ENCODE measurements around the gene LACTB. TPM values are rescaled to one million over a fixed set of nuclear protein-coding genes. Genes with fewer than 3 reads are reported as not detected.

The LACTB gene
- total RNA-seq, 1 donor from 2014 or later = 10.9 TPM

GRCh38 chr15:63110428-63111026 is 11.1 kb upstream of the LACTB start:
- Mint-ChIP-seq H3K9me3 (peaks cover 5% of the 10 kb centered on the region), H3K4me3 (no peak overlapping the region), H3K27ac (no peak overlapping the region), H3K36me3 (no peaks in the 10 kb centered on the region), H3K4me1 (ENCODE audit: unreplicated experiment) (peaks cover 17% of the 10 kb centered on the region), H3K27me3 (peaks cover 5% of the 10 kb centered on the region)
- TF ChIP-seq, protein P1, sequence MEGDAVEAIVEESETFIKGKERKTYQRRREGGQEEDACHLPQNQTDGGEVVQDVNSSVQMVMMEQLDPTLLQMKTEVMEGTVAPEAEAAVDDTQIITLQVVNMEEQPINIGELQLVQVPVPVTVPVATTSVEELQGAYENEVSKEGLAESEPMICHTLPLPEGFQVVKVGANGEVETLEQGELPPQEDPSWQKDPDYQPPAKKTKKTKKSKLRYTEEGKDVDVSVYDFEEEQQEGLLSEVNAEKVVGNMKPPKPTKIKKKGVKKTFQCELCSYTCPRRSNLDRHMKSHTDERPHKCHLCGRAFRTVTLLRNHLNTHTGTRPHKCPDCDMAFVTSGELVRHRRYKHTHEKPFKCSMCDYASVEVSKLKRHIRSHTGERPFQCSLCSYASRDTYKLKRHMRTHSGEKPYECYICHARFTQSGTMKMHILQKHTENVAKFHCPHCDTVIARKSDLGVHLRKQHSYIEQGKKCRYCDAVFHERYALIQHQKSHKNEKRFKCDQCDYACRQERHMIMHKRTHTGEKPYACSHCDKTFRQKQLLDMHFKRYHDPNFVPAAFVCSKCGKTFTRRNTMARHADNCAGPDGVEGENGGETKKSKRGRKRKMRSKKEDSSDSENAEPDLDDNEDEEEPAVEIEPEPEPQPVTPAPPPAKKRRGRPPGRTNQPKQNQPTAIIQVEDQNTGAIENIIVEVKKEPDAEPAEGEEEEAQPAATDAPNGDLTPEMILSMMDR (conservative IDR thresholded peaks at IDR 0.05) = no peak
- DNase-seq (ENCODE audit: extremely low spot score, unreplicated experiment) = no peak

- no peak overlapping the region for H3K27ac Mint-ChIP-seq
- H3K9me3 Mint-ChIP-seq = peaks cover 5% of the 10 kb centered on the region
- peaks cover 5% of the 10 kb centered on the region for H3K27me3 Mint-ChIP-seq
- TF ChIP-seq, protein P1 (conservative IDR thresholded peaks at IDR 0.05) = no peak
- no peaks in the 10 kb centered on the region for H3K36me3 Mint-ChIP-seq
- H3K4me1 Mint-ChIP-seq (ENCODE audit: unreplicated experiment) = peaks cover 17% of the 10 kb centered on the region
- no peak overlapping the region for H3K4me3 Mint-ChIP-seq
- DNase-seq (ENCODE audit: extremely low spot score, unreplicated experiment) = no peak
Measured at GRCh38 chr15:63111481-63111880, 10.2 kb upstream of the LACTB start.

DNA sequence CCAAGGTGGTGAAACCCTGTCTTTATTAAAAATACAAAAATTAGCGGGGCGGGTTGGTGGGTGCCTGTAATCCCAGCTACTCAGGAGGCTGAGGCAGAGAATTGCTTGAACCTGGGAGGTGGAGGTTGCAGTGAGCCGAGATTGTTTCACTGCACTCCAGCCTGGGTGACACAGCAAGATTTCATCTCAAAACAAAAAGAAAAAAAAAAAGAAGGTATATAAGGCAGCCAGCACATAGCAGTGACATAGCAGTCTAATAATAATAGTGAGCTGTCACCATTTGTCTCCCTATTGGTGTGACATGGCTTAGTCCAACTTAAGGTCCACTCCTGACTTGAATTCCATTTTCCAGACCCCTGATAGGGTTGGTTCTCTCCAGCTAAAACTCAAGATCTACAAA is 8.8 kb upstream of the LACTB start:
- H3K4me1 Mint-ChIP-seq (ENCODE audit: unreplicated experiment) = peaks cover 17% of the 10 kb centered on the region
- H3K36me3 Mint-ChIP-seq = no peaks in the 10 kb centered on the region
- H3K27ac Mint-ChIP-seq = no peak overlapping the region
- DNase-seq (ENCODE audit: extremely low spot score, unreplicated experiment) = no peak
- H3K4me3 Mint-ChIP-seq = no peak overlapping the region
- H3K27me3 Mint-ChIP-seq = peaks cover 5% of the 10 kb centered on the region
- TF ChIP-seq, protein P1 (conservative IDR thresholded peaks at IDR 0.05) = no peak
- H3K9me3 Mint-ChIP-seq = peaks cover 5% of the 10 kb centered on the region

GRCh38 chr15:63114465-63114864 is 7.2 kb upstream of the LACTB start:
- Mint-ChIP-seq H3K4me3 (no peak overlapping the region), H3K9me3 (peaks cover 8% of the 10 kb centered on the region), H3K36me3 (no peaks in the 10 kb centered on the region), H3K27me3 (no peaks in the 10 kb centered on the region), H3K27ac (no peak overlapping the region), H3K4me1 (ENCODE audit: unreplicated experiment) (peaks cover 8% of the 10 kb centered on the region)
- DNase-seq (ENCODE audit: extremely low spot score, unreplicated experiment) = no peak
- TF ChIP-seq, protein P1 (conservative IDR thresholded peaks at IDR 0.05) = no peak

GRCh38 chr15:63118854-63119253 is 2.8 kb upstream of the LACTB start:
- Mint-ChIP-seq H3K4me3 (no peak overlapping the region), H3K4me1 (ENCODE audit: unreplicated experiment) (peaks cover 5% of the 10 kb centered on the region), H3K27me3 (no peaks in the 10 kb centered on the region), H3K27ac (no peak overlapping the region), H3K36me3 (no peaks in the 10 kb centered on the region), H3K9me3 (peaks cover 9% of the 10 kb centered on the region)
- DNase-seq (ENCODE audit: extremely low spot score, unreplicated experiment) = no peak
- TF ChIP-seq, protein P1 (conservative IDR thresholded peaks at IDR 0.05) = no peak

Data from type B pancreatic cell (in vitro differentiated cells).